HepG2 (cell line): ENCODE data around the gene FARSB. TPM values are rescaled to one million over a fixed set of nuclear protein-coding genes. Genes with fewer than 3 reads are reported as not detected.

Experiments used
- ESRRA ChIP-seq: sonication (generic); formaldehyde crosslinking; IDR thresholded peaks from 2 replicates; pipeline ENCODE4 v1.5.1; 2020; ENCODE audit warnings: mild to moderate bottlenecking, low read depth, missing genetic modification reagents
- FOXA3 ChIP-seq: IDR thresholded peaks from 2 replicates; pipeline ENCODE4 v1.6.1; 2016; ENCODE audit warnings: missing genetic modification reagents, missing compliant biosample characterization
- HOXA3 ChIP-seq: sonication (generic); formaldehyde crosslinking; IDR thresholded peaks from 2 replicates; pipeline ENCODE4 v1.5.0; 2020; ENCODE audit warnings: missing genetic modification reagents
- HOXA7 ChIP-seq: sonication (generic); formaldehyde crosslinking; IDR thresholded peaks from 2 replicates; pipeline ENCODE4 v1.8.1; 2022; ENCODE audit warnings: mild to moderate bottlenecking, missing genetic modification reagents, moderate library complexity
- KDM4B ChIP-seq: sonication (generic); formaldehyde crosslinking; IDR thresholded peaks from 2 replicates; pipeline ENCODE4 v1.4.0; 2020; ENCODE audit warnings: missing genetic modification reagents
- KLF12 ChIP-seq: sonication (generic); formaldehyde crosslinking; IDR thresholded peaks from 2 replicates; pipeline ENCODE4 v1.4.0; 2020; ENCODE audit warnings: missing genetic modification reagents, borderline replicate concordance
- NFE2L1 ChIP-seq: sonication (generic); formaldehyde crosslinking; IDR thresholded peaks from 2 replicates; pipeline ENCODE4 v1.4.0; 2020; ENCODE audit warnings: missing genetic modification reagents, mild to moderate bottlenecking, borderline replicate concordance
- SETDB1 ChIP-seq: sonication (generic); formaldehyde crosslinking; IDR thresholded peaks from 2 replicates; pipeline ENCODE4 v1.5.1; 2020; ENCODE audit warnings: missing genetic modification reagents, mild to moderate bottlenecking, borderline replicate concordance
- SRSF4 ChIP-seq: fragments of 200-400 bp; formaldehyde crosslinking; IDR thresholded peaks from one replicate; pipeline ENCODE4 v1.6.1; 2018; ENCODE audit warnings: mild to moderate bottlenecking, low read depth, low read length, moderate library complexity; ENCODE audit not compliant: poor library complexity, severe bottlenecking
- ZIK1 ChIP-seq: sonication (generic); formaldehyde crosslinking; IDR thresholded peaks from 2 replicates; pipeline ENCODE4 v1.5.0; 2020; ENCODE audit warnings: mild to moderate bottlenecking, low read depth, missing genetic modification reagents, borderline replicate concordance
- ZNF264 ChIP-seq: sonication (generic); formaldehyde crosslinking; IDR thresholded peaks from 2 replicates; pipeline ENCODE4 v1.4.0; 2020; ENCODE audit warnings: missing genetic modification reagents
- ZNF367 ChIP-seq: sonication (generic); formaldehyde crosslinking; IDR thresholded peaks from 2 replicates; pipeline ENCODE4 v1.4.0; 2020; ENCODE audit warnings: missing genetic modification reagents, borderline replicate concordance
- ZNF451 ChIP-seq: sonication (generic); formaldehyde crosslinking; IDR thresholded peaks from 2 replicates; pipeline ENCODE4 v1.5.0; 2020; ENCODE audit warnings: mild to moderate bottlenecking, missing genetic modification reagents
- ZNF737 ChIP-seq: sonication (generic); formaldehyde crosslinking; IDR thresholded peaks from 2 replicates; pipeline ENCODE4 v1.5.0; 2020; ENCODE audit warnings: missing genetic modification reagents, mild to moderate bottlenecking, borderline replicate concordance
- polyA plus RNA-seq, 8 experiments: library from polyadenylated mRNA; depleted of rRNA in 3 of 8; stranded (reverse) in 7 of 8; unstranded in 1 of 8; fragments of >200 nt; fragmentation: Illumina TruSeq in 4 of 8; extraction: Trizol in 4 of 8; gene quantifications; 2 replicates each; pipeline versions ENCODE4 v1.2.1 to v1.2.3, GENCODE V29; 2011 to 2016; ENCODE audit warnings: low read depth in 4 of 8, missing spikeins in 1 of 8, mixed read lengths in 1 of 8; ENCODE audit not compliant: insufficient read depth in 1 of 8
- total RNA-seq, 5 experiments: library from RNA; depleted of rRNA; stranded (reverse); fragments of >200 nt; fragmentation: Illumina TruSeq; extraction: Trizol; gene quantifications; 2 replicates each; pipeline ENCODE4 v1.2.3, GENCODE V29; 2016; ENCODE audit warnings: low read depth in 1 of 5
- TF ChIP-seq, protein P1 (sequence below): sonication (generic); IDR thresholded peaks from 2 replicates; pipeline ENCODE4 v1.6.1; 2016; ENCODE audit warnings: low read depth, borderline replicate concordance
- TF ChIP-seq, protein P2 (sequence below): sonication (generic); formaldehyde crosslinking; IDR thresholded peaks from 2 replicates; pipeline ENCODE4 v1.8.1; 2023; ENCODE audit warnings: mild to moderate bottlenecking, missing genetic modification reagents, borderline replicate concordance
- TF ChIP-seq, protein P3 (sequence below): sonication (generic); formaldehyde crosslinking; IDR thresholded peaks from 2 replicates; pipeline ENCODE4 v1.4.0; 2020; ENCODE audit warnings: missing genetic modification reagents, mild to moderate bottlenecking, borderline replicate concordance
- TF ChIP-seq, protein P4 (sequence below): sonication (generic); formaldehyde crosslinking; IDR thresholded peaks from 2 replicates; pipeline ENCODE4 v1.4.0; 2020; ENCODE audit warnings: mild to moderate bottlenecking, missing genetic modification reagents
- TF ChIP-seq, protein P5 (sequence below): sonication (generic); formaldehyde crosslinking; IDR thresholded peaks from 2 replicates; pipeline ENCODE4 v1.5.1; 2020; ENCODE audit warnings: mild to moderate bottlenecking, missing genetic modification reagents
- TF ChIP-seq, protein P6 (sequence below): sonication (generic); formaldehyde crosslinking; IDR thresholded peaks from 2 replicates; pipeline ENCODE4 v1.8.1; 2023; ENCODE audit warnings: mild to moderate bottlenecking, inconsistent platforms, moderate library complexity, missing genetic modification reagents, borderline replicate concordance

The FARSB gene
- total and polyA plus RNA-seq, 2 of the 13 experiments (the other 11 are each of a cell fraction or from before 2014, with no cell fraction given), result 23.3 to 45.9 TPM

DNA sequence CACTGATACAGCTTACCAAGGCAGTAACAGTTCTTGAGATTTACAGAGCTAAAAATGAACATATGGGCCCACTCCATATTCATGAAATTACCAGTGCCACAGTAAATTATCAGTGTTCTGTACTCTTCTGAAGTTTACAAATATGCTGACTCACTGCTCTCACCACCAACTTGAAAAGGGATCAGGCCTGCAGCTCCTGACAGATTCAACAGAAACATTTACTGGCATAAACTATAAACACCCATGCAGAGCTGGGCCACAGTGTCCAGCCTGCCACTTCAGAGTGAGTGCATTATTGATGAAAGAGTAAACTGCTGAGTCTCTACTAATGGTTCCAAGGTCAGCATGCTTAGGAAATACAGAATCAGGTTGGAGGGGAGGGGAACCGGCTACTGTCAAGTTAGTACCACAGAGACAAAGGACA, 83.1 kb downstream of the FARSB start (continued):
- TF ChIP-seq ESRRA (CRISPR knock-in tag) (0 out of 2 replicates have a peak, but pooled peaks have one; percentile 21), KLF12 (CRISPR knock-in tag) (no peak), ZNF264 (CRISPR knock-in tag) (no peak; the same call in 1 of the 2 replicates), ZNF451 (CRISPR knock-in tag) (no peak), FOXA3 (CRISPR knock-in tag) (peak; percentile 70), HOXA3 (no peak), HOXA7 (CRISPR knock-in tag) (no peak), SRSF4 (no peak), ZNF737 (CRISPR knock-in tag) (no peak), ZNF367 (CRISPR knock-in tag) (no peak), ZIK1 (no peak), KDM4B (CRISPR knock-in tag) (no peak), SETDB1 (no peak), NFE2L1 (no peak)
- TF ChIP-seq, protein P1, sequence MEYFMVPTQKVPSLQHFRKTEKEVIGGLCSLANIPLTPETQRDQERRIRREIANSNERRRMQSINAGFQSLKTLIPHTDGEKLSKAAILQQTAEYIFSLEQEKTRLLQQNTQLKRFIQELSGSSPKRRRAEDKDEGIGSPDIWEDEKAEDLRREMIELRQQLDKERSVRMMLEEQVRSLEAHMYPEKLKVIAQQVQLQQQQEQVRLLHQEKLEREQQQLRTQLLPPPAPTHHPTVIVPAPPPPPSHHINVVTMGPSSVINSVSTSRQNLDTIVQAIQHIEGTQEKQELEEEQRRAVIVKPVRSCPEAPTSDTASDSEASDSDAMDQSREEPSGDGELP, result no peak
- TF ChIP-seq, protein P2, sequence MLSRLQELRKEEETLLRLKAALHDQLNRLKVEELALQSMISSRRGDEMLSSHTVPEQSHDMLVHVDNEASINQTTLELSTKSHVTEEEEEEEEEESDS (CRISPR knock-in tag), result no peak
- TF ChIP-seq, protein P3, sequence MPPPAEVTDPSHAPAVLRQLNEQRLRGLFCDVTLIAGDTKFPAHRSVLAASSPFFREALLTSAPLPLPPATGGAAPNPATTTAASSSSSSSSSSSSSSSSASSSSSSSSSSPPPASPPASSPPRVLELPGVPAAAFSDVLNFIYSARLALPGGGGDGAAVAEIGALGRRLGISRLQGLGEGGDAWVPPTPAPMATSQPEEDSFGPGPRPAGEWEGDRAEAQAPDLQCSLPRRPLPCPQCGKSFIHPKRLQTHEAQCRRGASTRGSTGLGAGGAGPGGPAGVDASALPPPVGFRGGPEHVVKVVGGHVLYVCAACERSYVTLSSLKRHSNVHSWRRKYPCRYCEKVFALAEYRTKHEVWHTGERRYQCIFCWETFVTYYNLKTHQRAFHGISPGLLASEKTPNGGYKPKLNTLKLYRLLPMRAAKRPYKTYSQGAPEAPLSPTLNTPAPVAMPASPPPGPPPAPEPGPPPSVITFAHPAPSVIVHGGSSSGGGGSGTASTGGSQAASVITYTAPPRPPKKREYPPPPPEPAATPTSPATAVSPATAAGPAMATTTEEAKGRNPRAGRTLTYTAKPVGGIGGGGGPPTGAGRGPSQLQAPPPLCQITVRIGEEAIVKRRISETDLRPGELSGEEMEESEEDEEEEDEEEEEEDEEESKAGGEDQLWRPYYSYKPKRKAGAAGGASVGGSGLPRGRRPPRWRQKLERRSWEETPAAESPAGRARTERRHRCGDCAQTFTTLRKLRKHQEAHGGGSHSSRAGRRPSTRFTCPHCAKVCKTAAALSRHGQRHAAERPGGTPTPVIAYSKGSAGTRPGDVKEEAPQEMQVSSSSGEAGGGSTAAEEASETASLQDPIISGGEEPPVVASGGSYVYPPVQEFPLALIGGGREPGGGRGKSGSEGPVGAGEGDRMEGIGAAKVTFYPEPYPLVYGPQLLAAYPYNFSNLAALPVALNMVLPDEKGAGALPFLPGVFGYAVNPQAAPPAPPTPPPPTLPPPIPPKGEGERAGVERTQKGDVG (CRISPR knock-in tag), result no peak
- TF ChIP-seq, protein P4, sequence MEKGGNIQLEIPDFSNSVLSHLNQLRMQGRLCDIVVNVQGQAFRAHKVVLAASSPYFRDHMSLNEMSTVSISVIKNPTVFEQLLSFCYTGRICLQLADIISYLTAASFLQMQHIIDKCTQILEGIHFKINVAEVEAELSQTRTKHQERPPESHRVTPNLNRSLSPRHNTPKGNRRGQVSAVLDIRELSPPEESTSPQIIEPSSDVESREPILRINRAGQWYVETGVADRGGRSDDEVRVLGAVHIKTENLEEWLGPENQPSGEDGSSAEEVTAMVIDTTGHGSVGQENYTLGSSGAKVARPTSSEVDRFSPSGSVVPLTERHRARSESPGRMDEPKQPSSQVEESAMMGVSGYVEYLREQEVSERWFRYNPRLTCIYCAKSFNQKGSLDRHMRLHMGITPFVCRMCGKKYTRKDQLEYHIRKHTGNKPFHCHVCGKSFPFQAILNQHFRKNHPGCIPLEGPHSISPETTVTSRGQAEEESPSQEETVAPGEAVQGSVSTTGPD (CRISPR knock-in tag), result no peak
- TF ChIP-seq, protein P5, sequence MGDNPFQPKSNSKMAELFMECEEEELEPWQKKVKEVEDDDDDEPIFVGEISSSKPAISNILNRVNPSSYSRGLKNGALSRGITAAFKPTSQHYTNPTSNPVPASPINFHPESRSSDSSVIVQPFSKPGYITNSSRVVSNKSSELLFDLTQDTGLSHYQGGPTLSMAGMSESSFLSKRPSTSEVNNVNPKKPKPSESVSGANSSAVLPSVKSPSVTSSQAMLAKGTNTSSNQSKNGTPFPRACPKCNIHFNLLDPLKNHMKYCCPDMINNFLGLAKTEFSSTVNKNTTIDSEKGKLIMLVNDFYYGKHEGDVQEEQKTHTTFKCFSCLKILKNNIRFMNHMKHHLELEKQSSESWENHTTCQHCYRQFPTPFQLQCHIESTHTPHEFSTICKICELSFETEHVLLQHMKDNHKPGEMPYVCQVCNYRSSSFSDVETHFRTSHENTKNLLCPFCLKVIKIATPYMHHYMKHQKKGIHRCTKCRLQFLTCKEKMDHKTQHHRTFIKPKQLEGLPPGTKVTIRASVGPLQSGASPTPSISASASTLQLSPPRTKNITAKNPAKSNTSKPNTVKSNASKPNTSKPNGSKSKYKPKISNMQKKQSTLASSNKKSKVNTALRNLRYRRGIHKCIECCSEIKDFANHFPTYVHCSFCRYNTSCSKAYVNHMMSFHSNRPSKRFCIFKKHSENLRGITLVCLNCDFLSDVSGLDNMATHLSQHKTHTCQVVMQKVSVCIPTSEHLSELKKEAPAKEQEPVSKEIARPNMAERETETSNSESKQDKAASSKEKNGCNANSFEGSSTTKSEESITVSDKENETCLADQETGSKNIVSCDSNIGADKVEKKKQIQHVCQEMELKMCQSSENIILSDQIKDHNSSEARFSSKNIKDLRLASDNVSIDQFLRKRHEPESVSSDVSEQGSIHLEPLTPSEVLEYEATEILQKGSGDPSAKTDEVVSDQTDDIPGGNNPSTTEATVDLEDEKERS, result no peak
- TF ChIP-seq, protein P6, sequence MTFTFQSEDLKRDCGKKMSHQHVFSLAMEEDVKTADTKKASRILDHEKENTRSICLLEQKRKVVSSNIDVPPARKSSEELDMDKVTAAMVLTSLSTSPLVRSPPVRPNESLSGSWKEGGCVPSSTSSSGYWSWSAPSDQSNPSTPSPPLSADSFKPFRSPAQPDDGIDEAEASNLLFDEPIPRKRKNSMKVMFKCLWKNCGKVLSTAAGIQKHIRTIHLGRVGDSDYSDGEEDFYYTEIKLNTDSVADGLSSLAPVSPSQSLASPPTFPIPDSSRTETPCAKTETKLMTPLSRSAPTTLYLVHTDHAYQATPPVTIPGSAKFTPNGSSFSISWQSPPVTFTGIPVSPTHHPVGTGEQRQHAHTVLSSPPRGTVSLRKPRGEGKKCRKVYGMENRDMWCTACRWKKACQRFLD (CRISPR knock-in tag), result no peak
